A549 (cell line): ENCODE measurements around the gene KRT79. TPM values are rescaled to one million over a fixed set of nuclear protein-coding genes. Genes with fewer than 3 reads are reported as not detected.

ENCODE experiments used
- ATAC-seq, 2 experiments: fragments of 200-7000 bp in 1 of 2; fragments of >200 bp in 1 of 2; cut with Nextera tagmentation in 1 of 2; cut with Tn5 transposase in 1 of 2; 3 replicates each; pipeline versions ENCODE4 v1.8.0 to v1.9.1; 2018 to 2020; ENCODE audit warnings: mild to moderate bottlenecking in 1 of 2, moderate library complexity in 1 of 2
- CTCF ChIA-PET: fragments of 300-600 bp; sonication (Branson Sonifier 250); formaldehyde crosslinking; extraction: SDS; loops from one replicate; lab custom pipeline; 2021; ENCODE audit warnings: antibody characterized with exemption, inconsistent platforms; lab: Yijun Ruan, JAX
- POLR2A ChIA-PET: fragments of 350-600 bp; formaldehyde crosslinking; extraction: SDS; loops from one replicate; lab custom pipeline; 2021; ENCODE audit warnings: antibody characterized with exemption, inconsistent platforms; lab: Yijun Ruan, JAX
- DNase-seq, 2 experiments: peaks; one replicate each; pipeline versions ENCODE4 v3.0.0 to v3.0.0-alpha.2; 2011 to 2016; ENCODE audit warnings: low read depth in 1 of 2, low spot score in 1 of 2
- FAIRE-seq: peaks from 2 replicates; lab custom pipeline; 2011; peaks lifted over from hg19 to GRCh38; lab: Jason Lieb, UNC
- H3K27ac ChIP-seq, 2 experiments: fragments of >200 bp; sonication (Bioruptor Twin); formaldehyde crosslinking; 3 replicates each; pipeline ENCODE4 v1.5.1; 2016 to 2017
- H3K4me1 ChIP-seq: fragments of >200 bp; sonication (Bioruptor Twin); formaldehyde crosslinking; 3 replicates; pipeline ENCODE4 v1.6.1; 2016
- H3K4me2 ChIP-seq: fragments of >200 bp; sonication (Bioruptor Twin); formaldehyde crosslinking; 3 replicates; pipeline ENCODE4 v1.6.1; 2016
- H3K4me3 ChIP-seq: fragments of >200 bp; sonication (Bioruptor Twin); formaldehyde crosslinking; 3 replicates; pipeline ENCODE4 v1.5.1; 2016
- H3K9me3 ChIP-seq: fragments of >200 bp; sonication (Bioruptor Twin); formaldehyde crosslinking; 3 replicates; pipeline ENCODE4 v1.6.1; 2016
- BCL3 ChIP-seq: fragments of >200 bp; sonication (Bioruptor Twin); formaldehyde crosslinking; IDR thresholded peaks from 3 replicates; pipeline ENCODE4 v1.6.1; 2016
- BHLHE40 ChIP-seq: IDR thresholded peaks from 2 replicates; pipeline ENCODE4 v1.6.1; 2012; ENCODE audit warnings: low read depth, low read length, inconsistent platforms
- CBX2 ChIP-seq: fragments of 200-600 bp; sonication (generic); IDR thresholded peaks from 2 replicates; pipeline ENCODE4 v1.6.1; 2016; ENCODE audit warnings: low read depth, mild to moderate bottlenecking, borderline replicate concordance
- CHD4 ChIP-seq: fragments of 200-600 bp; sonication (generic); IDR thresholded peaks from 2 replicates; pipeline ENCODE4 v1.6.1; 2016; ENCODE audit warnings: antibody characterized with exemption, mild to moderate bottlenecking, borderline replicate concordance
- E2F6 ChIP-seq: IDR thresholded peaks from 2 replicates; pipeline ENCODE4 v1.6.1; 2012; ENCODE audit warnings: low read depth, borderline replicate concordance
- ESRRA ChIP-seq: fragments of 150-350 bp; IDR thresholded peaks from 2 replicates; pipeline ENCODE4 v1.6.1; 2014; ENCODE audit warnings: mild to moderate bottlenecking, low read length, borderline replicate concordance
- FOSB ChIP-seq: fragments of 250-450 bp; sonication (Bioruptor Pico); IDR thresholded peaks from 2 replicates; pipeline ENCODE4 v1.5.0; 2020; ENCODE audit warnings: mild to moderate bottlenecking, moderate library complexity
- GATA3 ChIP-seq: IDR thresholded peaks from 2 replicates; pipeline ENCODE4 v1.6.1; 2012; ENCODE audit warnings: borderline replicate concordance
- HMGXB4 ChIP-seq: fragments of 250-450 bp; sonication (Bioruptor Pico); IDR thresholded peaks from 2 replicates; pipeline ENCODE4 v1.5.0; 2021; ENCODE audit warnings: mild to moderate bottlenecking, moderate library complexity, borderline replicate concordance
- HOXB5 ChIP-seq: fragments of 250-450 bp; sonication (Bioruptor Pico); IDR thresholded peaks from 2 replicates; pipeline ENCODE4 v1.5.0; 2020; ENCODE audit warnings: mild to moderate bottlenecking, moderate library complexity
- KDM1A ChIP-seq: fragments of 200-600 bp; sonication (generic); IDR thresholded peaks from 2 replicates; pipeline ENCODE4 v1.6.1; 2016; ENCODE audit warnings: low read depth, mild to moderate bottlenecking
- MAFK ChIP-seq: fragments of 450-650 bp; IDR thresholded peaks from 2 replicates; pipeline ENCODE4 v1.6.1; 2014; ENCODE audit not compliant: partially characterized antibody
- MAX ChIP-seq: IDR thresholded peaks from 2 replicates; pipeline ENCODE4 v1.6.1; 2012
- MAZ ChIP-seq: fragments of 150-350 bp; IDR thresholded peaks from 2 replicates; pipeline ENCODE4 v1.6.1; 2014; ENCODE audit warnings: antibody characterized with exemption, low read depth, low read length, borderline replicate concordance
- NFE2L2 ChIP-seq: fragments of 150-350 bp; conservative IDR thresholded peaks from 2 replicates; pipeline ENCODE4 v1.6.1; 2014; ENCODE audit warnings: low read length
- NPAS2 ChIP-seq: fragments of 250-450 bp; sonication (Bioruptor Pico); IDR thresholded peaks from 2 replicates; pipeline ENCODE4 v1.8.0; 2022; ENCODE audit warnings: mild to moderate bottlenecking, moderate library complexity, borderline replicate concordance
- PBX3 ChIP-seq: IDR thresholded peaks from 2 replicates; pipeline ENCODE4 v1.6.1; 2012
- POLR2A ChIP-seq: IDR thresholded peaks from 2 replicates; pipeline ENCODE4 v1.6.1; 2012; ENCODE audit warnings: mild to moderate bottlenecking, low read length
- RAD21 ChIP-seq, 2 experiments: fragments of >200 bp in 1 of 2; sonication (Bioruptor Twin) in 1 of 2; formaldehyde crosslinking in 1 of 2; IDR thresholded peaks in 1 of 2; conservative IDR thresholded peaks in 1 of 2; 2 replicates in 1 of 2; 3 replicates in 1 of 2; pipeline ENCODE4 v1.6.1; 2012 to 2018; ENCODE audit warnings: inconsistent platforms in 1 of 2
- RCOR1 ChIP-seq: fragments of 150-350 bp; IDR thresholded peaks from 2 replicates; pipeline ENCODE4 v1.6.1; 2014; ENCODE audit warnings: antibody characterized with exemption, low read length, low read depth
- REST ChIP-seq: fragments of 200-600 bp; sonication (generic); IDR thresholded peaks from 2 replicates; pipeline ENCODE4 v1.6.1; 2016; ENCODE audit warnings: antibody characterized with exemption, mild to moderate bottlenecking, moderate library complexity
- RFX5 ChIP-seq: fragments of 450-650 bp; IDR thresholded peaks from 2 replicates; pipeline ENCODE4 v1.7.1; 2014; ENCODE audit warnings: antibody characterized with exemption, mild to moderate bottlenecking, moderate library complexity
- SMC3 ChIP-seq: fragments of >200 bp; sonication (Bioruptor Twin); formaldehyde crosslinking; IDR thresholded peaks from 3 replicates; pipeline ENCODE4 v1.6.1; 2018; ENCODE audit warnings: inconsistent platforms
- USF2 ChIP-seq: fragments of 450-650 bp; IDR thresholded peaks from 2 replicates; pipeline ENCODE4 v1.6.1; 2014; ENCODE audit warnings: antibody characterized with exemption
- ZFP36 ChIP-seq: fragments of 450-650 bp; IDR thresholded peaks from 2 replicates; pipeline ENCODE4 v1.6.1; 2014; ENCODE audit warnings: borderline replicate concordance; ENCODE audit not compliant: partially characterized antibody
- WGBS: methylation state at CpG from one replicate; pipeline ENCODE4 v1.1.6; 2017; ENCODE audit errors: missing lambda C conversion rate; 5-methylcytosine and 5-hydroxymethylcytosine counted together
- polyA plus RNA-seq, 4 experiments: library from polyadenylated mRNA; depleted of rRNA in 3 of 4; stranded (reverse); fragments of >200 nt; fragmentation: RNase III in 1 of 4; extraction: RNeasy Plus Mini Kit Qiagen cat#74134 plus additional on column Dnase treatment in 1 of 4; gene quantifications; 2 replicates in 3 of 4; 3 replicates in 1 of 4; pipeline ENCODE4 v1.2.3, GENCODE V29; 2011 to 2017

KRT79 gene
- polyA plus RNA-seq, 2 of the 4 experiments (the other 2 are of a cell fraction), result 0.05 TPM; not detected in 1

GRCh38 chr12:52818887-52819420 is 15.2 kb downstream of the KRT79 start:
- no peak for FAIRE-seq
- CTCF ChIA-PET, result interaction anchor here (1.6 to 2.2 kb wide), 2 partner anchors 11 to 20 kb away, joined by 4 to 5 read pairs; no protein-coding TSS in a partner anchor
- H3K4me2 ChIP-seq, result no peak overlapping the region; the same call in 2 of the 3 replicates
- 80% methylated on average over 7 of the region's 7 CpGs for WGBS
- no peak overlapping the region for H3K4me3 ChIP-seq
- peaks cover 46% of the 10 kb centered on the region for H3K4me1 ChIP-seq
- peak overlapping the region in 1 of 2 experiments; percentile 47; a peak in 3 of 6 replicates for H3K27ac ChIP-seq
- DNase-seq, result no peak
- ATAC-seq, result no peak
- POLR2A ChIA-PET, result no interaction called here
- no peaks in the 10 kb centered on the region for H3K9me3 ChIP-seq
- TF ChIP-seq E2F6 (no peak), GATA3 (no peak), HMGXB4 (CRISPR knock-in tag) (no peak), NFE2L2 (no peak), REST (no peak), MAZ (no peak), CHD4 (no peak), ZFP36 (no peak), CBX2 (no peak), KDM1A (no peak), MAX (no peak), HOXB5 (CRISPR knock-in tag) (no peak), PBX3 (no peak), RCOR1 (no peak), USF2 (no peak)

- no peak for TF ChIP-seq RAD21 (conservative IDR thresholded peaks at IDR 0.05 in 1 of 2, IDR thresholded peaks at IDR 0.05 in 1 of 2)
- no peak for TF ChIP-seq NPAS2 (CRISPR knock-in tag)
- no peak for TF ChIP-seq POLR2A
- TF ChIP-seq RFX5, result no peak
- TF ChIP-seq MAFK, result no peak
- no peak for TF ChIP-seq ESRRA
- TF ChIP-seq SMC3, result no peak
- TF ChIP-seq FOSB (CRISPR knock-in tag), result no peak
- no peak for TF ChIP-seq PBX3
- TF ChIP-seq GATA3, result no peak
- TF ChIP-seq BCL3, result no peak
- no peak for TF ChIP-seq BHLHE40
- ChIA-PET CTCF (interaction anchor here (1.3 to 2.2 kb wide), 6 partner anchors 10 to 235 kb away, joined by 3 to 5 read pairs (median 4); no protein-coding TSS in a partner anchor), POLR2A (no interaction called here)
- DNase-seq (no peak), FAIRE-seq (no peak), ATAC-seq (no peak)
- Histone ChIP-seq H3K9me3 (no peaks in the 10 kb centered on the region), H3K4me1 (peaks cover 51% of the 10 kb centered on the region), H3K27ac (peak overlapping the region in 1 of 2 experiments; percentile 47; a peak in 3 of 6 replicates), H3K4me2 (no peak overlapping the region; the same call in 2 of the 3 replicates), H3K4me3 (no peak overlapping the region)
- 37% methylated on average over 7 of the region's 7 CpGs for WGBS
Observed at GRCh38 chr12:52818388-52818787, 15.7 kb downstream of the KRT79 start.
